A549 (cell line): ENCODE results near the gene GSG1L. TPM values are rescaled to one million over a fixed set of nuclear protein-coding genes. Genes with fewer than 3 reads are reported as not detected.

Experiments
- ATAC-seq, 2 experiments: fragments of 200-7000 bp in 1 of 2; fragments of >200 bp in 1 of 2; cut with Nextera tagmentation in 1 of 2; cut with Tn5 transposase in 1 of 2; 3 replicates each; pipeline versions ENCODE4 v1.8.0 to v1.9.1; 2018 to 2020; ENCODE audit warnings: mild to moderate bottlenecking in 1 of 2, moderate library complexity in 1 of 2
- CTCF ChIA-PET: fragments of 300-600 bp; sonication (Branson Sonifier 250); formaldehyde crosslinking; extraction: SDS; loops from one replicate; lab custom pipeline; 2021; ENCODE audit warnings: antibody characterized with exemption, inconsistent platforms; lab: Yijun Ruan, JAX
- POLR2A ChIA-PET: fragments of 350-600 bp; formaldehyde crosslinking; extraction: SDS; loops from one replicate; lab custom pipeline; 2021; ENCODE audit warnings: antibody characterized with exemption, inconsistent platforms; lab: Yijun Ruan, JAX
- DNase-seq, 2 experiments: peaks; one replicate each; pipeline versions ENCODE4 v3.0.0 to v3.0.0-alpha.2; 2011 to 2016; ENCODE audit warnings: low read depth in 1 of 2, low spot score in 1 of 2
- FAIRE-seq: peaks from 2 replicates; lab custom pipeline; 2011; peaks lifted over from hg19 to GRCh38; lab: Jason Lieb, UNC
- H3K27ac ChIP-seq, 2 experiments: fragments of >200 bp; sonication (Bioruptor Twin); formaldehyde crosslinking; 3 replicates each; pipeline ENCODE4 v1.5.1; 2016 to 2017
- H3K4me1 ChIP-seq: fragments of >200 bp; sonication (Bioruptor Twin); formaldehyde crosslinking; 3 replicates; pipeline ENCODE4 v1.6.1; 2016
- H3K4me2 ChIP-seq: fragments of >200 bp; sonication (Bioruptor Twin); formaldehyde crosslinking; 3 replicates; pipeline ENCODE4 v1.6.1; 2016
- H3K4me3 ChIP-seq: fragments of >200 bp; sonication (Bioruptor Twin); formaldehyde crosslinking; 3 replicates; pipeline ENCODE4 v1.5.1; 2016
- H3K9me3 ChIP-seq: fragments of >200 bp; sonication (Bioruptor Twin); formaldehyde crosslinking; 3 replicates; pipeline ENCODE4 v1.6.1; 2016
- CBX8 ChIP-seq: fragments of 200-600 bp; sonication (generic); IDR thresholded peaks from 2 replicates; pipeline ENCODE4 v1.6.1; 2016
- CEBPB ChIP-seq, 2 experiments: fragments of >200 bp in 1 of 2; sonication (Bioruptor Twin) in 1 of 2; formaldehyde crosslinking in 1 of 2; IDR thresholded peaks; 2 replicates each; pipeline ENCODE4 v1.6.1; 2012 to 2016
- EP300 ChIP-seq, 2 experiments: fragments of >200 bp; sonication (Bioruptor Twin); formaldehyde crosslinking; IDR thresholded peaks; 2 replicates in 1 of 2; 3 replicates in 1 of 2; pipeline ENCODE4 v1.6.1; 2016 to 2017
- FOSL2 ChIP-seq, 2 experiments: fragments of 450-650 bp in 1 of 2; fragments of >200 bp in 1 of 2; sonication (Bioruptor Twin) in 1 of 2; formaldehyde crosslinking; IDR thresholded peaks; 2 replicates each; pipeline versions ENCODE4 v1.5.0 to v1.6.1; 2016 to 2020; ENCODE audit warnings: mild to moderate bottlenecking in 1 of 2, moderate library complexity in 1 of 2
- FOXS1 ChIP-seq: fragments of 250-450 bp; sonication (Bioruptor Pico); IDR thresholded peaks from 2 replicates; pipeline ENCODE4 v1.5.0; 2020; ENCODE audit warnings: mild to moderate bottlenecking, moderate library complexity
- HDAC2 ChIP-seq: fragments of 200-600 bp; sonication (generic); IDR thresholded peaks from 2 replicates; pipeline ENCODE4 v1.6.1; 2016
- HOXB5 ChIP-seq: fragments of 250-450 bp; sonication (Bioruptor Pico); IDR thresholded peaks from 2 replicates; pipeline ENCODE4 v1.5.0; 2020; ENCODE audit warnings: mild to moderate bottlenecking, moderate library complexity
- JUN ChIP-seq, 2 experiments: fragments of >200 bp; sonication (Bioruptor Twin); formaldehyde crosslinking; IDR thresholded peaks; 2 replicates in 1 of 2; 3 replicates in 1 of 2; pipeline ENCODE4 v1.6.1; 2016 to 2017
- KDM1A ChIP-seq: fragments of 200-600 bp; sonication (generic); IDR thresholded peaks from 2 replicates; pipeline ENCODE4 v1.6.1; 2016; ENCODE audit warnings: low read depth, mild to moderate bottlenecking
- MAFK ChIP-seq: fragments of 450-650 bp; IDR thresholded peaks from 2 replicates; pipeline ENCODE4 v1.6.1; 2014; ENCODE audit not compliant: partially characterized antibody
- NFE2L2 ChIP-seq: fragments of 150-350 bp; conservative IDR thresholded peaks from 2 replicates; pipeline ENCODE4 v1.6.1; 2014; ENCODE audit warnings: low read length
- POLR2A ChIP-seq: IDR thresholded peaks from 2 replicates; pipeline ENCODE4 v1.6.1; 2012; ENCODE audit warnings: mild to moderate bottlenecking, low read length
- POLR2AphosphoS2 ChIP-seq: conservative IDR thresholded peaks from 2 replicates; pipeline ENCODE4 v1.6.1; 2012; ENCODE audit warnings: low read length, improper control_type of control experiment, inconsistent platforms
- RAD21 ChIP-seq, 2 experiments: fragments of >200 bp in 1 of 2; sonication (Bioruptor Twin) in 1 of 2; formaldehyde crosslinking in 1 of 2; IDR thresholded peaks in 1 of 2; conservative IDR thresholded peaks in 1 of 2; 2 replicates in 1 of 2; 3 replicates in 1 of 2; pipeline ENCODE4 v1.6.1; 2012 to 2018; ENCODE audit warnings: inconsistent platforms in 1 of 2
- REST ChIP-seq: fragments of 200-600 bp; sonication (generic); IDR thresholded peaks from 2 replicates; pipeline ENCODE4 v1.6.1; 2016; ENCODE audit warnings: antibody characterized with exemption, mild to moderate bottlenecking, moderate library complexity
- RFX5 ChIP-seq: fragments of 450-650 bp; IDR thresholded peaks from 2 replicates; pipeline ENCODE4 v1.7.1; 2014; ENCODE audit warnings: antibody characterized with exemption, mild to moderate bottlenecking, moderate library complexity
- RNF2 ChIP-seq: fragments of 200-600 bp; sonication (generic); IDR thresholded peaks from 2 replicates; pipeline ENCODE4 v1.6.1; 2016; ENCODE audit warnings: low read depth, mild to moderate bottlenecking, antibody characterized with exemption, moderate library complexity, borderline replicate concordance
- SMC3 ChIP-seq: fragments of >200 bp; sonication (Bioruptor Twin); formaldehyde crosslinking; IDR thresholded peaks from 3 replicates; pipeline ENCODE4 v1.6.1; 2018; ENCODE audit warnings: inconsistent platforms
- SREBF2 ChIP-seq: fragments of 450-650 bp; IDR thresholded peaks from 2 replicates; pipeline ENCODE4 v1.6.1; 2014; ENCODE audit warnings: mild to moderate bottlenecking, moderate library complexity
- ZC3H11A ChIP-seq: fragments of 450-650 bp; IDR thresholded peaks from 2 replicates; pipeline ENCODE4 v1.6.1; 2014; ENCODE audit warnings: antibody characterized with exemption, mild to moderate bottlenecking
- ZFP36 ChIP-seq: fragments of 450-650 bp; IDR thresholded peaks from 2 replicates; pipeline ENCODE4 v1.6.1; 2014; ENCODE audit warnings: borderline replicate concordance; ENCODE audit not compliant: partially characterized antibody
- ZNF302 ChIP-seq: fragments of 250-450 bp; sonication (Bioruptor Pico); IDR thresholded peaks from 2 replicates; pipeline ENCODE4 v1.9.0; 2021; ENCODE audit warnings: inconsistent platforms, mild to moderate bottlenecking, moderate library complexity
- WGBS: methylation state at CpG from one replicate; pipeline ENCODE4 v1.1.6; 2017; ENCODE audit errors: missing lambda C conversion rate; 5-methylcytosine and 5-hydroxymethylcytosine counted together
- polyA plus RNA-seq, 4 experiments: library from polyadenylated mRNA; depleted of rRNA in 3 of 4; stranded (reverse); fragments of >200 nt; fragmentation: RNase III in 1 of 4; extraction: RNeasy Plus Mini Kit Qiagen cat#74134 plus additional on column Dnase treatment in 1 of 4; gene quantifications; 2 replicates in 3 of 4; 3 replicates in 1 of 4; pipeline ENCODE4 v1.2.3, GENCODE V29; 2011 to 2017
- TF ChIP-seq, protein P1 (sequence below): fragments of >200 bp; sonication (Bioruptor Twin); formaldehyde crosslinking; IDR thresholded peaks from 2 replicates; pipeline ENCODE4 v1.6.1; 2016
- TF ChIP-seq, protein P2 (sequence below): fragments of 250-450 bp; sonication (Bioruptor Pico); IDR thresholded peaks from 2 replicates; pipeline ENCODE4 v1.5.0; 2020; ENCODE audit warnings: low read depth, mild to moderate bottlenecking, moderate library complexity
- TF ChIP-seq, protein P3 (sequence below): fragments of 450-650 bp; IDR thresholded peaks from 2 replicates; pipeline ENCODE4 v1.6.1; 2014; ENCODE audit warnings: antibody characterized with exemption
- TF ChIP-seq, protein P4 (sequence below): fragments of >200 bp; sonication (Bioruptor Twin); formaldehyde crosslinking; IDR thresholded peaks from 3 replicates; pipeline ENCODE4 v1.6.1; 2016

GSG1L gene
- polyA plus RNA-seq, 2 of the 4 experiments (the other 2 are of a cell fraction): not detected

- TF ChIP-seq REST: no peak
- TF ChIP-seq SREBF2: no peak
- peak; percentile 63 for TF ChIP-seq SMC3
- TF ChIP-seq, protein P1, sequence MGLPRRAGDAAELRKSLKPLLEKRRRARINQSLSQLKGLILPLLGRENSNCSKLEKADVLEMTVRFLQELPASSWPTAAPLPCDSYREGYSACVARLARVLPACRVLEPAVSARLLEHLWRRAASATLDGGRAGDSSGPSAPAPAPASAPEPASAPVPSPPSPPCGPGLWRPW: no peak
- no peak for TF ChIP-seq POLR2AphosphoS2
- TF ChIP-seq ZC3H11A: no peak
These were observed 91.0 kb downstream of the GSG1L start (continued) for GRCh38 chr16:27972500-27972899.

GRCh38 chr16:27969574-27969973 lies 93.9 kb downstream of the GSG1L start:
- no peak overlapping the region for H3K4me3 ChIP-seq
- no peak overlapping the region for H3K4me2 ChIP-seq
- 0 out of 3 replicates have a peak, but pooled peaks cover 3% of the 10 kb centered on the region for H3K4me1 ChIP-seq
- H3K9me3 ChIP-seq: no peaks in the 10 kb centered on the region
- POLR2A ChIA-PET: no interaction called here
- CTCF ChIA-PET: interaction anchor here (1.3 kb wide), 1 partner anchor 101 kb away, joined by 5 read pairs; no protein-coding TSS in a partner anchor
- ATAC-seq (no peak), FAIRE-seq (no peak), DNase-seq (no peak)
- 37% methylated on average over 4 of the region's 4 CpGs for WGBS
- H3K27ac ChIP-seq: no peak overlapping the region
- TF ChIP-seq ZFP36: no peak
- peak; percentile 94 for TF ChIP-seq MAFK
- TF ChIP-seq FOSL2 (IDR thresholded peaks at IDR 0.05): no peak
- peak; percentile 22; the same call in 1 of the 2 replicates for TF ChIP-seq FOSL2 (CRISPR knock-in tag; IDR thresholded peaks at IDR 0.05)
- TF ChIP-seq NFE2L2: peak; percentile 72
- no peak for TF ChIP-seq RNF2
- TF ChIP-seq ZNF302: no peak
- TF ChIP-seq CEBPB (IDR thresholded peaks at IDR 0.05): peak; percentile 6 to 58; a peak in 3 of 4 replicates

DNA sequence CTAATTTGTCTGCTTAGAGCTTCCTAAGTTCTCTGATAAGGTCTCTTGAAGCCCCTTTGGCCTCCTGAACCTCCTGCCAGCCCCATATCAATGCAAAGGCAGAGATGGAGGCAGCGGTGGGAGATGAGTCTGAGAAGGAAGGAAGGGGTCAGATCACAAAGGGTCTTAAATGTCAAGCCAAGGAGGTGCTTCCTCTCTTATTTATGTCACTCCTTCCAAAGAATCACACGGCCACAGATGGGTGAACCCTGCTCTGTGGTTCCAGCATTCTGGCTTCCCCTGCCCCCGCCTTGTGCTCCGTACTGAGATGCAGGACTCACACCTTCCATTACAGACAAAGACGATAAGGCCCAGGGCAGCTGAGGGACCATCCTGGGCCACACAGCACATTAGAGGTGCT lies 96.3 kb downstream of the GSG1L start:
- TF ChIP-seq CBX8: no peak
- no peak for TF ChIP-seq HDAC2
- TF ChIP-seq KDM1A: no peak
- TF ChIP-seq, protein P2, sequence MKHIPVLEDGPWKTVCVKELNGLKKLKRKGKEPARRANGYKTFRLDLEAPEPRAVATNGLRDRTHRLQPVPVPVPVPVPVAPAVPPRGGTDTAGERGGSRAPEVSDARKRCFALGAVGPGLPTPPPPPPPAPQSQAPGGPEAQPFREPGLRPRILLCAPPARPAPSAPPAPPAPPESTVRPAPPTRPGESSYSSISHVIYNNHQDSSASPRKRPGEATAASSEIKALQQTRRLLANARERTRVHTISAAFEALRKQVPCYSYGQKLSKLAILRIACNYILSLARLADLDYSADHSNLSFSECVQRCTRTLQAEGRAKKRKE: no peak
- TF ChIP-seq RFX5: no peak
- TF ChIP-seq, all 56 proteins: peak for 0
- ChIA-PET POLR2A (no interaction called here), CTCF (no interaction called here)
- ATAC-seq (no peak), FAIRE-seq (no peak), DNase-seq (no peak)
- Histone ChIP-seq H3K4me3 (no peak overlapping the region), H3K4me1 (no peaks in the 10 kb centered on the region), H3K4me2 (no peak overlapping the region), H3K9me3 (no peaks in the 10 kb centered on the region), H3K27ac (no peak overlapping the region)
- WGBS: 65% methylated on average over 5 of the region's 5 CpGs

GRCh38 chr16:27966756-27967155 lies 96.8 kb downstream of the GSG1L start:
- WGBS: 66% methylated on average over 4 of the region's 4 CpGs
- no peak for FAIRE-seq
- Histone ChIP-seq H3K9me3 (no peaks in the 10 kb centered on the region), H3K27ac (no peak overlapping the region), H3K4me1 (no peaks in the 10 kb centered on the region), H3K4me3 (no peak overlapping the region), H3K4me2 (no peak overlapping the region)
- no peak for DNase-seq
- POLR2A ChIA-PET: no interaction called here
- no peak for ATAC-seq
- CTCF ChIA-PET: no interaction called here
- TF ChIP-seq, protein P3, sequence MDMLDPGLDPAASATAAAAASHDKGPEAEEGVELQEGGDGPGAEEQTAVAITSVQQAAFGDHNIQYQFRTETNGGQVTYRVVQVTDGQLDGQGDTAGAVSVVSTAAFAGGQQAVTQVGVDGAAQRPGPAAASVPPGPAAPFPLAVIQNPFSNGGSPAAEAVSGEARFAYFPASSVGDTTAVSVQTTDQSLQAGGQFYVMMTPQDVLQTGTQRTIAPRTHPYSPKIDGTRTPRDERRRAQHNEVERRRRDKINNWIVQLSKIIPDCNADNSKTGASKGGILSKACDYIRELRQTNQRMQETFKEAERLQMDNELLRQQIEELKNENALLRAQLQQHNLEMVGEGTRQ: no peak
- no peak for TF ChIP-seq RNF2
- TF ChIP-seq, protein P1: no peak
- no peak for TF ChIP-seq FOXS1 (CRISPR knock-in tag)
- no peak for TF ChIP-seq EP300 (IDR thresholded peaks at IDR 0.05)
- TF ChIP-seq RAD21 (conservative IDR thresholded peaks at IDR 0.05 in 1 of 2, IDR thresholded peaks at IDR 0.05 in 1 of 2): no peak
- TF ChIP-seq, protein P2: no peak
- TF ChIP-seq, protein P4, sequence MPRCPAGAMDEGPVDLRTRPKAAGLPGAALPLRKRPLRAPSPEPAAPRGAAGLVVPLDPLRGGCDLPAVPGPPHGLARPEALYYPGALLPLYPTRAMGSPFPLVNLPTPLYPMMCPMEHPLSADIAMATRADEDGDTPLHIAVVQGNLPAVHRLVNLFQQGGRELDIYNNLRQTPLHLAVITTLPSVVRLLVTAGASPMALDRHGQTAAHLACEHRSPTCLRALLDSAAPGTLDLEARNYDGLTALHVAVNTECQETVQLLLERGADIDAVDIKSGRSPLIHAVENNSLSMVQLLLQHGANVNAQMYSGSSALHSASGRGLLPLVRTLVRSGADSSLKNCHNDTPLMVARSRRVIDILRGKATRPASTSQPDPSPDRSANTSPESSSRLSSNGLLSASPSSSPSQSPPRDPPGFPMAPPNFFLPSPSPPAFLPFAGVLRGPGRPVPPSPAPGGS: no peak
- no peak for TF ChIP-seq ZC3H11A
- no peak for TF ChIP-seq HOXB5 (CRISPR knock-in tag)
- no peak for TF ChIP-seq POLR2A
- TF ChIP-seq JUN (IDR thresholded peaks at IDR 0.05): no peak
